ENCODE data around the gene TPCN2.

- no peak for TF ChIP-seq POLR2AphosphoS5 (IDR thresholded peaks at IDR 0.05)
- TF ChIP-seq POLR2A (IDR thresholded peaks at IDR 0.05) = no peak
- no peak for TF ChIP-seq CTCF (IDR thresholded peaks at IDR 0.05)
These were observed 18.4 kb upstream of the TPCN2 start for GRCh38 chr11:69030301-69030700.
